ENCODE results near the gene DYNC1H1.

GRCh38 chr14:101933209-101933608 is 31.2 kb upstream of the DYNC1H1 start:
- TF ChIP-seq POLR2A (IDR thresholded peaks at IDR 0.05; ENCODE audit: low read depth) (no peak), POLR2AphosphoS5 (IDR thresholded peaks at IDR 0.05) (no peak), CTCF (IDR thresholded peaks at IDR 0.05) (no peak)

All from esophagus muscularis mucosa (tissue), 3 donors.